GM19351 (cell line): ENCODE results near the gene CFAP65.

ENCODE experiments used
- ATAC-seq: cut with Tn5 transposase; IDR thresholded peaks from one replicate; pipeline ENCODE4 v1.9.1; 2021; ENCODE audit warnings: mild to moderate bottlenecking, moderate library complexity; ENCODE audit not compliant: unreplicated experiment

The CFAP65 gene

GRCh38 chr2:219041252-219041651 lies at the start of gene CFAP65:
CFAP65 (minus strand) TSS chr2:219041516; CDS start chr2:219039048, 2,468 bp downstream.
- ATAC-seq = no peak

DNA sequence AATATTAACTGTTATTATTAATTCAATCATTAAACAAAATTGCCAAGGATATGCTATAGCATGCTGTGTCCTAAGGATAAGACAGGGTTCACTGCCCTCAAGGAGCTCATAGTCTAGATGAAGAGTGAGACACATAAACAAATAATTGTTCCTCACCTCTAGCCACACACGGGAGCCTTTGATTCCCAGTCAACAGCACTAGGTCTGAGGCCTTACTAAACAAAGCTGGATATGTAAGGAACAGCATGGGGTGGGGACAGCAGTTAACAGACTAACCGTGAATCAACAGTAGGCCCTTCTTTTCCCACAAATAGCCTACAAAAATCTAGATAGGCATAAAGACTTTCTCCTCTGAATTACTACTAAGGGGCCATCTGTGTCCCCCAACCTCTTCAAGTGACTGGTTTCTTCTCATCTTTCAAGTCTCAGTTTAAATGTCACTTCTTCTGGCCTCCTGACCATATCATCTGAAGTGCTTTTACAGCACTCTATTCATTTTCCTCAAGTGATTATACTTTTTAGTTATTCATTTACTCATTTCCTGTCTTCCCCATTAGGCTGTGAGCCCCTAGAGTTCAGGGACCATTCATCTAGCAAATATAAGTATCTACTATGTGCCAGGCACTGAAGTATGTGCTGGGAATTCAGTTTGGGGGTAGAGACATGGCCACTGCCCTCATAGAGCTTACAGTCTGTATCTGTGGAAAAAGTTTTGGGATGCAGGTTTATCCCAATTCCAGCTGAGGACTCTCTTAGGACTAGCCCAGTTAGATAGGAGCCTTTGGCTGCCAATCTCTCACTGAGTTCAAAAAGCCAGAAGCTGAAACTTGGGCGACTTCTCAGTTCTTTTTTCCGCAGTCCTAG lies 49.4 kb upstream of the CFAP65 start:
- ATAC-seq = no peak

GRCh38 chr2:219089330-219089729 lies 48.0 kb upstream of the CFAP65 start:
- ATAC-seq = no peak

DNA sequence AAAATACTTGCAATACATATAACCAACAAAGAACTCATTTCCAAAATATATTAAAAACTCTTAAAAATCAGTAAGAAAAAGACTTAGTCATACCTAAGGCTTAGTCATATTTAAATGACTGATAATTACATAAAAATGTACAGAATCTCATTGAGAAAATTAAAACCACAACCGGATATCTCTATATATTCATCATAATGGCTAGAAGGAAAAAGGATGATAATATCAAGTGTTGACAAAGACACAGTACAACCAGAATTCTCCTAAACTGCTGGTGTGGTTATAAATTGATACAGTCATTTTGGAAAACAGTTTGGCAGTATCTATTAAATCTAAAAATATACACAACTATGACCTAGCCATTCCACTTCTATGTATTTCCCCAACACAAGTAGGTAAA lies 46.5 kb upstream of the CFAP65 start:
- no peak for ATAC-seq

DNA sequence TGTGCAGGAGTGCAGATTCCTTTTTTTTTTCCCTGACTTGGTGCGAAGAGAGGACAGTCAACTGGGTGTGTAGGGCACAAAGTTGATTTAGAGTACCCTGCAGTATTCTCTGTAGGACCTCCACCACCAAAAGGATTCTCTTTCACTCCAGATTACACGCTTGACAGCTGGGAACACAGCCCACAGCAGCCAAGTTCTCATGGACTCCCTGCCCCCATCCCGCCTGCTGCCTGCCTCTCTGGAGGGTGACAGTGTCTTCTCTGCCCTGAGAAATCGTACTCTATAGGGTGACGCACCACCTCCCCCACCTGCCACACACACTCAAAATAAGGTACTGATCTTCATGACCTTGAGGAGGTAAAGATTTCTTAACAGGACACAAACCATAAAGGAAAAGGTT lies 46.0 kb upstream of the CFAP65 start:
- ATAC-seq = no peak

- ATAC-seq = no peak
These were observed 44.9 kb upstream of the CFAP65 start for GRCh38 chr2:219086196-219086595.

DNA sequence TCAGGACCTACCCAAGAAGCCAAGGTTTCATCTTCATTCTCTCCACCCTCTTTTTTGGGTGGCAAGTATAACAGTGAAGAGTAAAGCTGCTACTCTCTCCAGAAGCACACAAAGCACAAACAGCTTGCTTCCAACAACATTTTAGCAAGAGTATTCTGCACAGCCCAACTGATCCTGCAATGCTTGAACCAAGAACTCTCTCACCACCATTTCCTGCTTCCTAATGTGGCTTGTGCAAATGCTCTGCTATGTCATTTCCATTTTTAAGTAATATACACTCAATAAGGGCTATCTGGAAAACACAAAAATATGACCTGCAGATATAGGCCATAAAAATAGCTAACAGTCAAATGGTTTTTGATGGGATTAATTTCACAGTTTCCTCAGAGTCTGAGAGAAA lies 43.5 kb upstream of the CFAP65 start:
- ATAC-seq = no peak

- no peak for ATAC-seq
These were observed 41.1 kb upstream of the CFAP65 start for GRCh38 chr2:219082332-219082958.

- ATAC-seq = no peak
These were observed 40.5 kb upstream of the CFAP65 start for GRCh38 chr2:219081701-219082331.

DNA sequence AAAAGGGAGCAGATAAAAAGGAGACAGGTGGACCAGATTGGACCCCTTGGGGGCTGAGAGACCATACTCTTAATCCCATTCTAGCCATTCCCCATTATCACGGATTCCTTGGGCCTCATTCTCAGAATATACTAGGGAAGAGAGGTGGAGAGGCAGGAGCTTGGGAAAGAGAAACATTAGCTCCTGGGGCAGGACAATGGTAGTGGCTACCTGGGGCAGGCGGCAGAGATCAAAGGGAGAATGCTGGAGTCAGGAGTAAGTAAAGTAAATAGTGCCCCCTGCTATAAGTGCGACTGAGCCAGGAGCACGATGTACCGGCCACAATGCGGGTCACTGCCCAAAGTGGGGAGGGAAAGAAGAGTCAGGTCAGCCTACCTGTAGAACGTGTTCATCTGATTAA lies 39.8 kb upstream of the CFAP65 start:
- no peak for ATAC-seq

DNA sequence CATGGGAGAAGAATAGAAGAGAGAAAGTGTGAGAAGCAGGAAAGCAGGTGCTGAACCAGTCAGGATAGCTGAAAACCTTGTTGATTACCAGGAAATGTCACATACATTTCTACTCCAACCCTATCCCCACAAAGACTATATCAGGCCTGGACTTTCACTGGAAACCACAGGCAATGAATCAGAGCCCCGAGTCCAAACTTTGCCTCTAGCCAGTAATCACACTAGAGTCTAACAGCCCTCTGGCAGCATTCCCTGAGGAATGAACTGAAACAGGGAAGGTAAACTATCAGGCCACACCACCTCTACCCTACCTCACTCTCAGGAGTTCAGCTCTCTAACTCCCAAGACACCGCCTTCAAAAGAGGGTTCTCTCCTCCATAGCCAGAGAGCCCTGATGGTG lies 38.1 kb upstream of the CFAP65 start:
- no peak for ATAC-seq

DNA sequence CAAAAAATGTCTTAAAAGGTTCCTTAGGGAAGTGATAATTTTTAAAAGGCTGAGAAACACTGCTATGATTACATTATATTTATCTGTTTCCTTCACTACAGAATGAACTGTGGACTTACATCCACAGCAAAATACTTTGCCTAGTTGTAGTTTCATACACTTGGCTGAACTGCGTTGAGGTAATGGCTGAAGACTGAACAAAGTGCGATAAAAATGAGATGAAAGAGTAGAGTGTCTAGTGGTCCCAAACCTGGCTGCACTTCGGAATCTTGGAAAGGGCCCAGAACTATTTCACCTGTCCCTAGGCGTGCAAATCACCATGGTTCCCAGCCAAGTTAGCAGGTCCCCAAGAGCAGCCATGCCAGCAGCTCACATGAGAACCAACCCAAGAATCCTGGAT lies 37.6 kb upstream of the CFAP65 start:
- no peak for ATAC-seq

- ATAC-seq = no peak
These were observed 36.8 kb upstream of the CFAP65 start for GRCh38 chr2:219078126-219078525.

DNA sequence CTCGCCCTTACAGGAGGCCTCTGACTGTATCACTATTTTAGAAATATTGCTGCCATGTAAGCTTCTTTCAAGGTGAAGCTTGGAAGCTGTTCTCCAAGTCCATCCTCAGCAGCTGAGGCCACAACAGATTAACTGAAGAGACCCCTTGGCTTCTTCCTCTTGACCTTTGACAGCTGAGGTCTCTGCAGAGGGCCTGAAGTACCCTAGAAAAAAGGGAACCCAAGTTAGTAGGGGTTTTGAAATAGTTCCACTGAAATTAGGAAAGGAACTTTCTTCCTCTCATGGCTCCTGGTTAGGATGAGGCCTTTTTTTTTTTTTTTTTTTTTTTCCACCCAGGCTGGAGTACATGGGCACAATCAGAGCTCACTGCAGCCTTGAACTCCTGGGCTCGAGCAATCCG lies 34.9 kb upstream of the CFAP65 start:
- no peak for ATAC-seq

DNA sequence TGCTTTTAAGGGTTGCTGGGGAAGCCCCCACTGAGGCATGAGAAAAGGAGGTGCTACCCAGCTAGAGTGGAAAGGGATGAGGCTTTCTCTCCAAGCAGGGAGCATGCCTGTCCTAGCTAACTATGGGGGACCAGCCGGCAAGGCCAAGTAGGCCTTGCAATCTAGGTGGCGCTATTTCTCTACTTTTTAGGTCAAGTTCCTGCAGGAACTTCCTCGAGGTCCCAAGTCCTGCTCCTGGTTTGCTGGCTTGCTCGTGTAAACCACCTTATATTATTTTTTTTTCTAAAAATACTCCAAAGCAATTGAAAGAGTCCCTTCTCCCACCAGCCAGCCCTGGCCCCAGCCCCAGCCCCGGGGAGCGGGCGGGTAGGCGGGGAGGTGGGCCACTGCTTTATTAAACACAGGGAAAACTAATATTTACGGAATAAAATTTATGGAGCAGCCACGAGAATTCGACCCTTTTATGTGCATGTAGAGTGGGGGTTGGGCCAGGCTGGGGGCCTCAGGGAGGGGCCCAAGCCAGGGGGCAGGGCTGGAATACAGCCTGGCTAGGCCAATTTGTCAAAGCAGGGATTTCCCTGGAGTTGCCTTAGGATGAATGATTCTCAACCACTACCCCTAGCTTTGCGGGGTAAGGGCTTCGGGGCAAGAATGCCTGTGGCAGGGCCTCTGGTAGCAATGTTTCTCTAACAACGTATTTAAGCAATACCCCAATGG lies 32.3 kb upstream of the CFAP65 start:
- ATAC-seq = no peak

- no peak for ATAC-seq
These were observed 31.5 kb upstream of the CFAP65 start for GRCh38 chr2:219072741-219073250.

DNA sequence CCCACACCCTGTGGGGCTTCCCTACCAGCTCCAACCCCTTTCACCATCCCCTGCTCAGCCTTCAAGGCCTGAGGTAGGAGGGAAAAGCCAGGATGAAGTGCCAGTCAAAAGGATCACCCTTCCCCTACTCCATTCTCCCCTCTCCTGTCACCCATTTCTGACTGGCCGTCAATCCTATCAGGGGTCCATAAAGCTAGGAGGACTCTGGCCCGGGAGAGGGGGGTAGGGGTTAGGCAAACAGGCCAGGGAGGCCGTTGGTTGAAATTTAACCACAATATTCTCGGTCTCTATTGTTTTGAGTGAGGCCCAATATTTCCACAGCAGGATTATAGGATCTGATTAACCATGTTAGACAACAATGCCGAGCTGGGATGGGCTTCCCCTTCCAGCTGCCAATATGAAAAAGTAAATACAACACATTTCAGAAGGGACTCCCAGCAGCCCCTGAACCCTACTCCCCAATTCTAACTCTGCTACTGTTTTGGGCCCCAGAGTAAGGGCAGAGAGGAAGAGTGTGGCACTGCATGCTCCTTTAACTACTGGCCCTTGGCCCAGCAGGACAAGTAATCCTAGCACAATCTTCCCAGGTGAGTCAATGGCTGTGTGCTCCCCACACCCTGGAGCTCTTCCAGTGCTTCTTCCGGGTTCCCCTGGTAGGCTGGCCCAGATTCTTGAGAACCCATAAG lies 30.0 kb upstream of the CFAP65 start:
- no peak for ATAC-seq

DNA sequence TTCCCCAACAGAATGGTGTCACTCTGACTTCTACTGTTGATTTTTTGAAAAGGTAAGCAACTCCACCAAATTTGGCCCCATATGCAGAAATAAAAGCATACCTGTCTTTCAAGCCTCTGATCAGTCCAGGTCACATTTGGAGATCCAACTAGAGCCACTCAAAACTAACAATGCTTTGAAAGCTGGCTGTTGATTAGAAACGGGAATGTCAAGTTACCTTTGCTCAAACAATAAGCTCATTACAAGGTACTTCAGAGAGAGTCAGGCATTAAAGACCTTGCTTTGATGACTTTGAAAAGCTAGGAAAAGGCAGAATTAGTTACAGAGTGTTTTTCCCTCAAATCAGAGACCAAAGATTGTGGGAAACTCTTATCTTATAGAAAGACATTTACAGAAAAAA lies 24.2 kb upstream of the CFAP65 start:
- ATAC-seq = no peak

DNA sequence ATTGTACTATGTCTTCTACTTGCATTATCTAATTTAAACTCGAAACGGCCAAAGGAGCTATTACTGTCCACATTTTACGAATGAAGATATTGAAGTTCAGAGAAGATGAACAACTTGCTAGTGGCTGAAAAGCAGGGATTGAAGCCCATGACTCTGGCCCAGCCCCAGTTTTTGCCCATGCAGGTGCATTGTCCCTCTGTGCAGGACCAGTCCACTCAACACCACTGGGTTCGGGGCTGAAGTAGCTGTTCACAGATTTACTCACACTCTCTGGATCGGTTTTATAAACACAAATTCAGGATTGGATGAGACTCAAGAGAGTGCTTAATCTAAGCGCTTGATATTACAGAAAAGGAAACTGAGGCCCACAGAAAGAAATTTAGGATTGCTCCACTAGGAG lies 20.8 kb upstream of the CFAP65 start:
- no peak for ATAC-seq
